GM23338 (cell line): ENCODE measurements around the gene CTDSPL. TPM values are rescaled to one million over a fixed set of nuclear protein-coding genes. Genes with fewer than 3 reads are reported as not detected.
A peak's percentile ranks its signal among the peaks of the same experiment; 100 is the strongest.

Experiments used
- ATAC-seq: fragments of 200-7000 bp; cut with Tn5 transposase; 3 replicates; pipeline ENCODE4 v1.9.1; 2020
- DNase-seq: peaks from one replicate; pipeline ENCODE4 v3.0.0-alpha.2; 2015; ENCODE audit warnings: low spot score
- H2AFZ ChIP-seq: fragments of 200-600 bp; sonication (generic); 2 replicates; pipeline ENCODE4 v1.8.0; 2016; ENCODE audit warnings: antibody characterized with exemption, mild to moderate bottlenecking, moderate library complexity
- H3F3A ChIP-seq: fragments of 200-600 bp; sonication (generic); replicated peaks from 2 replicates; pipeline ENCODE4 v1.8.0; 2017; ENCODE audit warnings: antibody characterized with exemption, mixed run types, low read depth
- H3K27ac ChIP-seq: fragments of 200-600 bp; sonication (generic); 2 replicates; pipeline ENCODE4 v1.6.1; 2016; ENCODE audit warnings: low read depth
- H3K27me3 ChIP-seq: fragments of 200-600 bp; sonication (generic); 2 replicates; pipeline ENCODE4 v1.8.0; 2016; ENCODE audit warnings: mild to moderate bottlenecking, mixed run types, moderate library complexity; ENCODE audit not compliant: insufficient read depth
- H3K36me3 ChIP-seq: fragments of 200-600 bp; sonication (generic); 2 replicates; pipeline ENCODE4 v1.8.0; 2016; ENCODE audit warnings: mild to moderate bottlenecking; ENCODE audit not compliant: insufficient read depth
- H3K4me1 ChIP-seq: fragments of 200-600 bp; sonication (generic); 2 replicates; pipeline ENCODE4 v1.8.0; 2016; ENCODE audit warnings: mild to moderate bottlenecking, moderate library complexity; ENCODE audit not compliant: insufficient read depth
- H3K4me2 ChIP-seq: fragments of 200-600 bp; sonication (generic); 2 replicates; pipeline ENCODE4 v1.7.1; 2017; ENCODE audit warnings: mixed run types
- H3K4me3 ChIP-seq: fragments of 200-600 bp; sonication (generic); 2 replicates; pipeline ENCODE4 v1.6.1; 2016; ENCODE audit warnings: mixed run types
- H3K79me2 ChIP-seq: fragments of 200-600 bp; sonication (generic); replicated peaks from 2 replicates; pipeline ENCODE4 v1.8.0; 2017; ENCODE audit warnings: mild to moderate bottlenecking; ENCODE audit not compliant: insufficient read depth
- H3K9me2 ChIP-seq: fragments of 200-600 bp; sonication (generic); 2 replicates; pipeline ENCODE4 v1.8.0; 2017; ENCODE audit not compliant: insufficient read depth
- H4K20me1 ChIP-seq: fragments of 200-600 bp; sonication (generic); replicated peaks from 2 replicates; pipeline ENCODE4 v1.8.0; 2017; ENCODE audit warnings: mild to moderate bottlenecking; ENCODE audit not compliant: insufficient read depth
- H3K27ac Mint-ChIP-seq: 2 replicates; pipeline ENCODE4 v1.8.0; 2020; ENCODE audit warnings: inconsistent platforms, mild to moderate bottlenecking, moderate library complexity, mixed read lengths
- H3K27me3 Mint-ChIP-seq: 3 replicates; pipeline ENCODE4 v1.8.0; 2022; ENCODE audit warnings: low read depth, mild to moderate bottlenecking, moderate library complexity, mixed read lengths, inconsistent platforms; ENCODE audit not compliant: insufficient read depth, poor library complexity
- H3K36me3 Mint-ChIP-seq: 3 replicates; pipeline ENCODE4 v1.8.0; 2021; ENCODE audit warnings: low read depth, mild to moderate bottlenecking, inconsistent platforms, moderate library complexity, mixed read lengths
- H3K4me1 Mint-ChIP-seq: 3 replicates; pipeline ENCODE4 v1.8.0; 2020; ENCODE audit warnings: mild to moderate bottlenecking, inconsistent platforms, mixed read lengths
- H3K4me3 Mint-ChIP-seq: 3 replicates; pipeline ENCODE4 v1.8.0; 2021; ENCODE audit warnings: moderate library complexity, mild to moderate bottlenecking, inconsistent platforms, mixed read lengths
- H3K9me3 Mint-ChIP-seq: 3 replicates; pipeline ENCODE4 v1.8.0; 2020; ENCODE audit warnings: moderate library complexity, mild to moderate bottlenecking, inconsistent platforms, mixed read lengths
- CREB1 ChIP-seq: fragments of 250-450 bp; sonication (Bioruptor Pico); IDR thresholded peaks from 2 replicates; pipeline ENCODE4 v1.5.0; 2020; ENCODE audit warnings: low read depth, mild to moderate bottlenecking, moderate library complexity
- CTCF ChIP-seq, 2 experiments: fragments of 200-600 bp in 1 of 2; sonication (generic) in 1 of 2; conservative IDR thresholded peaks; 2 replicates each; pipeline versions ENCODE4 v1.5.1 to v1.6.1; 2016 to 2017; ENCODE audit warnings: antibody characterized with exemption in 2 of 2, low read depth in 2 of 2, mild to moderate bottlenecking in 2 of 2, moderate library complexity in 1 of 2
- EZH2 ChIP-seq: fragments of 200-600 bp; sonication (generic); IDR thresholded peaks from one replicate; pipeline ENCODE4 v1.8.0; 2017; ENCODE audit warnings: antibody characterized with exemption, mild to moderate bottlenecking, low read depth; ENCODE audit not compliant: unreplicated experiment
- EZH2phosphoT487 ChIP-seq: fragments of 200-600 bp; sonication (generic); IDR thresholded peaks from one replicate; pipeline ENCODE4 v1.8.1; 2018; ENCODE audit warnings: antibody characterized with exemption; ENCODE audit not compliant: unreplicated experiment
- JUNB ChIP-seq: IDR thresholded peaks from one replicate; pipeline ENCODE4 v1.6.1; 2016; ENCODE audit warnings: antibody characterized with exemption; ENCODE audit not compliant: unreplicated experiment
- NANOG ChIP-seq: IDR thresholded peaks from 2 replicates; pipeline ENCODE4 v1.6.1; 2016; ENCODE audit warnings: antibody characterized with exemption, borderline replicate concordance
- POLR2AphosphoS5 ChIP-seq: IDR thresholded peaks from 2 replicates; pipeline ENCODE4 v1.6.1; 2016; ENCODE audit warnings: antibody characterized with exemption, low read depth
- REST ChIP-seq: IDR thresholded peaks from one replicate; pipeline ENCODE4 v1.6.1; 2018; ENCODE audit warnings: antibody characterized with exemption; ENCODE audit not compliant: unreplicated experiment
- STAT1 ChIP-seq: IDR thresholded peaks from one replicate; pipeline ENCODE4 v1.6.1; 2016; ENCODE audit warnings: antibody characterized with exemption; ENCODE audit not compliant: unreplicated experiment
- ZNF114 ChIP-seq: fragments of 250-450 bp; sonication (Bioruptor Pico); IDR thresholded peaks from 2 replicates; pipeline ENCODE4 v1.5.0; 2020; ENCODE audit warnings: mild to moderate bottlenecking, moderate library complexity
- ZNF331 ChIP-seq: fragments of 250-450 bp; sonication (Bioruptor Pico); IDR thresholded peaks from 2 replicates; pipeline ENCODE4 v1.5.0; 2020; ENCODE audit warnings: low read depth, mild to moderate bottlenecking, moderate library complexity
- polyA plus RNA-seq: library from polyadenylated mRNA; unstranded; fragments of >200 nt; fragmentation: Nextera tagmentation; extraction: Ambion mirVana; gene quantifications from 2 replicates; pipeline ENCODE4 v1.2.1, GENCODE V29; 2016
- total RNA-seq: library from RNA; depleted of rRNA; stranded (reverse); fragments of >200 nt; shearing (Covaris generic); gene quantifications from 2 replicates; pipeline ENCODE4 v1.2.3, GENCODE V29; 2014
- TF ChIP-seq, protein P1 (sequence below): IDR thresholded peaks from 2 replicates; pipeline ENCODE4 v1.6.1; 2016; ENCODE audit warnings: antibody characterized with exemption
- TF ChIP-seq, protein P2 (sequence below): fragments of 250-450 bp; sonication (Bioruptor Pico); IDR thresholded peaks from 2 replicates; pipeline ENCODE4 v1.5.0; 2020; ENCODE audit warnings: mild to moderate bottlenecking, moderate library complexity

The CTDSPL gene
- total and polyA plus RNA-seq, 2 experiments from 2014 or later: 23.2 to 42.0 TPM

GRCh38 chr3:37944391-37944842 is 82.7 kb downstream of the CTDSPL start (continued):
- no peak for TF ChIP-seq POLR2AphosphoS5

- H3K27ac Mint-ChIP-seq: no peak overlapping the region
- TF ChIP-seq ZNF331 (CRISPR knock-in tag) (no peak), POLR2AphosphoS5 (no peak), ZNF114 (CRISPR knock-in tag) (no peak), CREB1 (CRISPR knock-in tag) (no peak), NANOG (no peak), EZH2 (no peak), JUNB (no peak), EZH2phosphoT487 (no peak), CTCF (conservative IDR thresholded peaks at IDR 0.05; ENCODE audit: low read depth in 2 of 2) (no peak), STAT1 (no peak), REST (no peak)
- TF ChIP-seq, protein P1, sequence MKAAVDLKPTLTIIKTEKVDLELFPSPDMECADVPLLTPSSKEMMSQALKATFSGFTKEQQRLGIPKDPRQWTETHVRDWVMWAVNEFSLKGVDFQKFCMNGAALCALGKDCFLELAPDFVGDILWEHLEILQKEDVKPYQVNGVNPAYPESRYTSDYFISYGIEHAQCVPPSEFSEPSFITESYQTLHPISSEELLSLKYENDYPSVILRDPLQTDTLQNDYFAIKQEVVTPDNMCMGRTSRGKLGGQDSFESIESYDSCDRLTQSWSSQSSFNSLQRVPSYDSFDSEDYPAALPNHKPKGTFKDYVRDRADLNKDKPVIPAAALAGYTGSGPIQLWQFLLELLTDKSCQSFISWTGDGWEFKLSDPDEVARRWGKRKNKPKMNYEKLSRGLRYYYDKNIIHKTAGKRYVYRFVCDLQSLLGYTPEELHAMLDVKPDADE: no peak
- TF ChIP-seq, protein P2, sequence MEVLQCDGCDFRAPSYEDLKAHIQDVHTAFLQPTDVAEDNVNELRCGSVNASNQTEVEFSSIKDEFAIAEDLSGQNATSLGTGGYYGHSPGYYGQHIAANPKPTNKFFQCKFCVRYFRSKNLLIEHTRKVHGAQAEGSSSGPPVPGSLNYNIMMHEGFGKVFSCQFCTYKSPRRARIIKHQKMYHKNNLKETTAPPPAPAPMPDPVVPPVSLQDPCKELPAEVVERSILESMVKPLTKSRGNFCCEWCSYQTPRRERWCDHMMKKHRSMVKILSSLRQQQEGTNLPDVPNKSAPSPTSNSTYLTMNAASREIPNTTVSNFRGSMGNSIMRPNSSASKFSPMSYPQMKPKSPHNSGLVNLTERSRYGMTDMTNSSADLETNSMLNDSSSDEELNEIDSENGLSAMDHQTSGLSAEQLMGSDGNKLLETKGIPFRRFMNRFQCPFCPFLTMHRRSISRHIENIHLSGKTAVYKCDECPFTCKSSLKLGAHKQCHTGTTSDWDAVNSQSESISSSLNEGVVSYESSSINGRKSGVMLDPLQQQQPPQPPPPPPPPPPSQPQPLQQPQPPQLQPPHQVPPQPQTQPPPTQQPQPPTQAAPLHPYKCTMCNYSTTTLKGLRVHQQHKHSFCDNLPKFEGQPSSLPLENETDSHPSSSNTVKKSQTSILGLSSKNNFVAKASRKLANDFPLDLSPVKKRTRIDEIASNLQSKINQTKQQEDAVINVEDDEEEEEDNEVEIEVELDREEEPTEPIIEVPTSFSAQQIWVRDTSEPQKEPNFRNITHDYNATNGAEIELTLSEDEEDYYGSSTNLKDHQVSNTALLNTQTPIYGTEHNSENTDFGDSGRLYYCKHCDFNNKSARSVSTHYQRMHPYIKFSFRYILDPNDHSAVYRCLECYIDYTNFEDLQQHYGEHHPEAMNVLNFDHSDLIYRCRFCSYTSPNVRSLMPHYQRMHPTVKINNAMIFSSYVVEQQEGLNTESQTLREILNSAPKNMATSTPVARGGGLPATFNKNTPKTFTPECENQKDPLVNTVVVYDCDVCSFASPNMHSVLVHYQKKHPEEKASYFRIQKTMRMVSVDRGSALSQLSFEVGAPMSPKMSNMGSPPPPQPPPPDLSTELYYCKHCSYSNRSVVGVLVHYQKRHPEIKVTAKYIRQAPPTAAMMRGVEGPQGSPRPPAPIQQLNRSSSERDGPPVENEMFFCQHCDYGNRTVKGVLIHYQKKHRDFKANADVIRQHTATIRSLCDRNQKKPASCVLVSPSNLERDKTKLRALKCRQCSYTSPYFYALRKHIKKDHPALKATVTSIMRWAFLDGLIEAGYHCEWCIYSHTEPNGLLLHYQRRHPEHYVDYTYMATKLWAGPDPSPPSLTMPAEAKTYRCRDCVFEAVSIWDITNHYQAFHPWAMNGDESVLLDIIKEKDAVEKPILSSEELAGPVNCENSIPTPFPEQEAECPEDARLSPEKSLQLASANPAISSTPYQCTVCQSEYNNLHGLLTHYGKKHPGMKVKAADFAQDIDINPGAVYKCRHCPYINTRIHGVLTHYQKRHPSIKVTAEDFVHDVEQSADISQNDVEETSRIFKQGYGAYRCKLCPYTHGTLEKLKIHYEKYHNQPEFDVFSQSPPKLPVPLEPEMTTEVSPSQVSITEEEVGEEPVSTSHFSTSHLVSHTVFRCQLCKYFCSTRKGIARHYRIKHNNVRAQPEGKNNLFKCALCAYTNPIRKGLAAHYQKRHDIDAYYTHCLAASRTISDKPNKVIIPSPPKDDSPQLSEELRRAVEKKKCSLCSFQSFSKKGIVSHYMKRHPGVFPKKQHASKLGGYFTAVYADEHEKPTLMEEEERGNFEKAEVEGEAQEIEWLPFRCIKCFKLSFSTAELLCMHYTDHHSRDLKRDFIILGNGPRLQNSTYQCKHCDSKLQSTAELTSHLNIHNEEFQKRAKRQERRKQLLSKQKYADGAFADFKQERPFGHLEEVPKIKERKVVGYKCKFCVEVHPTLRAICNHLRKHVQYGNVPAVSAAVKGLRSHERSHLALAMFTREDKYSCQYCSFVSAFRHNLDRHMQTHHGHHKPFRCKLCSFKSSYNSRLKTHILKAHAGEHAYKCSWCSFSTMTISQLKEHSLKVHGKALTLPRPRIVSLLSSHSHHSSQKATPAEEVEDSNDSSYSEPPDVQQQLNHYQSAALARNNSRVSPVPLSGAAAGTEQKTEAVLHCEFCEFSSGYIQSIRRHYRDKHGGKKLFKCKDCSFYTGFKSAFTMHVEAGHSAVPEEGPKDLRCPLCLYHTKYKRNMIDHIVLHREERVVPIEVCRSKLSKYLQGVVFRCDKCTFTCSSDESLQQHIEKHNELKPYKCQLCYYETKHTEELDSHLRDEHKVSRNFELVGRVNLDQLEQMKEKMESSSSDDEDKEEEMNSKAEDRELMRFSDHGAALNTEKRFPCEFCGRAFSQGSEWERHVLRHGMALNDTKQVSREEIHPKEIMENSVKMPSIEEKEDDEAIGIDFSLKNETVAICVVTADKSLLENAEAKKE (CRISPR knock-in tag): no peak
- Histone ChIP-seq H3K36me3 (no peaks in the 10 kb centered on the region), H3K27ac (no peak overlapping the region), H3K4me2 (no peak overlapping the region), H3K27me3 (no peaks in the 10 kb centered on the region), H3K4me1 (peaks cover 6% of the 10 kb centered on the region), H3K79me2 (no peaks in the 10 kb centered on the region; the same call in 1 of the 2 replicates), H3K9me2 (no peaks in the 10 kb centered on the region), H4K20me1 (no peaks in the 10 kb centered on the region), H3K4me3 (no peak overlapping the region), H2AFZ (no peak overlapping the region), H3F3A (no peaks in the 10 kb centered on the region)
- ATAC-seq (peak; percentile 55; the same call in 2 of the 3 replicates), DNase-seq (no peak)
- no peak overlapping the region for H3K4me3 Mint-ChIP-seq
- H3K9me3 Mint-ChIP-seq: no peaks in the 10 kb centered on the region
- H3K4me1 Mint-ChIP-seq: peaks cover 20% of the 10 kb centered on the region
- peaks cover 3% of the 10 kb centered on the region for H3K27me3 Mint-ChIP-seq
- H3K36me3 Mint-ChIP-seq: peaks cover 6% of the 10 kb centered on the region; the same call in 1 of the 3 replicates
Measured at GRCh38 chr3:37945156-37945806, 83.6 kb downstream of the CTDSPL start.
